ENCODE results near the gene ATG7.

ATG7 gene

GRCh38 chr3:11238880-11239279, 33.3 kb upstream of the ATG7 start:
- no peaks in the 10 kb centered on the region for H3K4me1 ChIP-seq (ENCODE audit: control insufficient read depth in 2 of 2, insufficient read depth in 2 of 2, low read length in 2 of 2)
- no peak overlapping the region for H3K27ac ChIP-seq (ENCODE audit: low read depth in 2 of 2, low read length in 2 of 2)
- H3K9ac ChIP-seq (ENCODE audit: low read depth in 1 of 2, low read length in 2 of 2): no peak overlapping the region
- no peak overlapping the region for H3K4me3 ChIP-seq (ENCODE audit: low read length in 2 of 2)
- no peaks in the 10 kb centered on the region for H3K27me3 ChIP-seq (ENCODE audit: control insufficient read depth in 2 of 2, insufficient read depth in 2 of 2, low read length in 2 of 2)
- no peaks in the 10 kb centered on the region for H3K9me3 ChIP-seq (ENCODE audit: control insufficient read depth in 2 of 2, low read length in 2 of 2)
- H3K36me3 ChIP-seq (ENCODE audit: control insufficient read depth in 2 of 2, insufficient read depth in 2 of 2, low read length in 2 of 2): peaks cover 0 to 2% of the 10 kb centered on the region in 2 donors

- H3K4me3 ChIP-seq (ENCODE audit: low read length in 2 of 2): no peak overlapping the region
- H3K36me3 ChIP-seq (ENCODE audit: control insufficient read depth in 2 of 2, insufficient read depth in 2 of 2, low read length in 2 of 2): peaks cover 0 to 2% of the 10 kb centered on the region in 2 donors
- no peak overlapping the region for H3K27ac ChIP-seq (ENCODE audit: low read depth in 2 of 2, low read length in 2 of 2)
- H3K27me3 ChIP-seq (ENCODE audit: control insufficient read depth in 2 of 2, insufficient read depth in 2 of 2, low read length in 2 of 2): no peaks in the 10 kb centered on the region
- no peaks in the 10 kb centered on the region for H3K4me1 ChIP-seq (ENCODE audit: control insufficient read depth in 2 of 2, insufficient read depth in 2 of 2, low read length in 2 of 2)
- H3K9ac ChIP-seq (ENCODE audit: low read depth in 1 of 2, low read length in 2 of 2): no peak overlapping the region
- H3K9me3 ChIP-seq (ENCODE audit: control insufficient read depth in 2 of 2, low read length in 2 of 2): no peaks in the 10 kb centered on the region
Observed at GRCh38 chr3:11239796-11240195, 32.4 kb upstream of the ATG7 start.

- Histone ChIP-seq H3K9me3 (ENCODE audit: control insufficient read depth in 2 of 2, low read length in 2 of 2) (no peaks in the 10 kb centered on the region), H3K4me3 (ENCODE audit: low read length in 2 of 2) (no peak overlapping the region), H3K9ac (ENCODE audit: low read depth in 1 of 2, low read length in 2 of 2) (no peak overlapping the region), H3K27me3 (ENCODE audit: control insufficient read depth in 2 of 2, insufficient read depth in 2 of 2, low read length in 2 of 2) (no peaks in the 10 kb centered on the region), H3K36me3 (ENCODE audit: control insufficient read depth in 2 of 2, insufficient read depth in 2 of 2, low read length in 2 of 2) (peaks cover 0 to under 1% of the 10 kb centered on the region in 2 donors), H3K27ac (ENCODE audit: low read depth in 2 of 2, low read length in 2 of 2) (no peak overlapping the region), H3K4me1 (ENCODE audit: control insufficient read depth in 2 of 2, insufficient read depth in 2 of 2, low read length in 2 of 2) (no peaks in the 10 kb centered on the region)
Observed at GRCh38 chr3:11240496-11240895, 31.7 kb upstream of the ATG7 start.

GRCh38 chr3:11244121-11244677, 28.0 kb upstream of the ATG7 start:
- Histone ChIP-seq H3K9me3 (ENCODE audit: control insufficient read depth in 2 of 2, low read length in 2 of 2) (no peaks in the 10 kb centered on the region), H3K4me1 (ENCODE audit: control insufficient read depth in 2 of 2, insufficient read depth in 2 of 2, low read length in 2 of 2) (no peaks in the 10 kb centered on the region), H3K9ac (ENCODE audit: low read depth in 1 of 2, low read length in 2 of 2) (no peak overlapping the region), H3K27ac (ENCODE audit: low read depth in 2 of 2, low read length in 2 of 2) (no peak overlapping the region), H3K27me3 (ENCODE audit: control insufficient read depth in 2 of 2, insufficient read depth in 2 of 2, low read length in 2 of 2) (no peaks in the 10 kb centered on the region), H3K4me3 (ENCODE audit: low read length in 2 of 2) (no peak overlapping the region), H3K36me3 (ENCODE audit: control insufficient read depth in 2 of 2, insufficient read depth in 2 of 2, low read length in 2 of 2) (no peaks in the 10 kb centered on the region)

GRCh38 chr3:11245276-11245675, 26.9 kb upstream of the ATG7 start:
- Histone ChIP-seq H3K9me3 (ENCODE audit: control insufficient read depth in 2 of 2, low read length in 2 of 2) (no peaks in the 10 kb centered on the region), H3K27ac (ENCODE audit: low read depth in 2 of 2, low read length in 2 of 2) (no peak overlapping the region), H3K4me1 (ENCODE audit: control insufficient read depth in 2 of 2, insufficient read depth in 2 of 2, low read length in 2 of 2) (no peaks in the 10 kb centered on the region), H3K36me3 (ENCODE audit: control insufficient read depth in 2 of 2, insufficient read depth in 2 of 2, low read length in 2 of 2) (no peaks in the 10 kb centered on the region), H3K4me3 (ENCODE audit: low read length in 2 of 2) (no peak overlapping the region), H3K27me3 (ENCODE audit: control insufficient read depth in 2 of 2, insufficient read depth in 2 of 2, low read length in 2 of 2) (no peaks in the 10 kb centered on the region), H3K9ac (ENCODE audit: low read depth in 1 of 2, low read length in 2 of 2) (no peak overlapping the region)

- Histone ChIP-seq H3K27me3 (ENCODE audit: control insufficient read depth in 2 of 2, insufficient read depth in 2 of 2, low read length in 2 of 2) (no peaks in the 10 kb centered on the region), H3K9me3 (ENCODE audit: control insufficient read depth in 2 of 2, low read length in 2 of 2) (no peaks in the 10 kb centered on the region), H3K36me3 (ENCODE audit: control insufficient read depth in 2 of 2, insufficient read depth in 2 of 2, low read length in 2 of 2) (no peaks in the 10 kb centered on the region), H3K4me3 (ENCODE audit: low read length in 2 of 2) (no peak overlapping the region), H3K27ac (ENCODE audit: low read depth in 2 of 2, low read length in 2 of 2) (no peak overlapping the region), H3K9ac (ENCODE audit: low read depth in 1 of 2, low read length in 2 of 2) (no peak overlapping the region), H3K4me1 (ENCODE audit: control insufficient read depth in 2 of 2, insufficient read depth in 2 of 2, low read length in 2 of 2) (peaks cover 2 to 6% of the 10 kb centered on the region in 2 donors)
Observed at GRCh38 chr3:11245827-11246662, 26.2 kb upstream of the ATG7 start.

- no peaks in the 10 kb centered on the region for H3K36me3 ChIP-seq (ENCODE audit: control insufficient read depth in 2 of 2, insufficient read depth in 2 of 2, low read length in 2 of 2)
- no peak overlapping the region for H3K4me3 ChIP-seq (ENCODE audit: low read length in 2 of 2)
- H3K27me3 ChIP-seq (ENCODE audit: control insufficient read depth in 2 of 2, insufficient read depth in 2 of 2, low read length in 2 of 2): no peaks in the 10 kb centered on the region
- H3K27ac ChIP-seq (ENCODE audit: low read depth in 2 of 2, low read length in 2 of 2): no peak overlapping the region
- H3K9ac ChIP-seq (ENCODE audit: low read depth in 1 of 2, low read length in 2 of 2): no peak overlapping the region
- H3K9me3 ChIP-seq (ENCODE audit: control insufficient read depth in 2 of 2, low read length in 2 of 2): no peaks in the 10 kb centered on the region
- H3K4me1 ChIP-seq (ENCODE audit: control insufficient read depth in 2 of 2, insufficient read depth in 2 of 2, low read length in 2 of 2): peaks cover 4 to 11% of the 10 kb centered on the region in 2 donors
Observed at GRCh38 chr3:11246663-11246970, 25.6 kb upstream of the ATG7 start.

- no peaks in the 10 kb centered on the region for H3K9me3 ChIP-seq (ENCODE audit: control insufficient read depth in 2 of 2, low read length in 2 of 2)
- peak overlapping the region in 1 of 2 donors; percentile 11 for H3K27ac ChIP-seq (ENCODE audit: low read depth in 2 of 2, low read length in 2 of 2)
- no peak overlapping the region for H3K4me3 ChIP-seq (ENCODE audit: low read length in 2 of 2)
- H3K27me3 ChIP-seq (ENCODE audit: control insufficient read depth in 2 of 2, insufficient read depth in 2 of 2, low read length in 2 of 2): no peaks in the 10 kb centered on the region
- H3K9ac ChIP-seq (ENCODE audit: low read depth in 1 of 2, low read length in 2 of 2): no peak overlapping the region
- H3K36me3 ChIP-seq (ENCODE audit: control insufficient read depth in 2 of 2, insufficient read depth in 2 of 2, low read length in 2 of 2): no peaks in the 10 kb centered on the region
- peaks cover 5 to 19% of the 10 kb centered on the region in 2 donors for H3K4me1 ChIP-seq (ENCODE audit: control insufficient read depth in 2 of 2, insufficient read depth in 2 of 2, low read length in 2 of 2)
Observed at GRCh38 chr3:11247362-11247761, 24.8 kb upstream of the ATG7 start.

GRCh38 chr3:11248596-11248995, 23.6 kb upstream of the ATG7 start:
- Histone ChIP-seq H3K4me3 (ENCODE audit: low read length in 2 of 2) (no peak overlapping the region), H3K9me3 (ENCODE audit: control insufficient read depth in 2 of 2, low read length in 2 of 2) (no peaks in the 10 kb centered on the region), H3K36me3 (ENCODE audit: control insufficient read depth in 2 of 2, insufficient read depth in 2 of 2, low read length in 2 of 2) (no peaks in the 10 kb centered on the region), H3K4me1 (ENCODE audit: control insufficient read depth in 2 of 2, insufficient read depth in 2 of 2, low read length in 2 of 2) (peaks cover 5 to 19% of the 10 kb centered on the region in 2 donors), H3K27me3 (ENCODE audit: control insufficient read depth in 2 of 2, insufficient read depth in 2 of 2, low read length in 2 of 2) (no peaks in the 10 kb centered on the region), H3K27ac (ENCODE audit: low read depth in 2 of 2, low read length in 2 of 2) (no peak overlapping the region), H3K9ac (ENCODE audit: low read depth in 1 of 2, low read length in 2 of 2) (no peak overlapping the region)

- Histone ChIP-seq H3K27me3 (ENCODE audit: control insufficient read depth in 2 of 2, insufficient read depth in 2 of 2, low read length in 2 of 2) (no peaks in the 10 kb centered on the region), H3K36me3 (ENCODE audit: control insufficient read depth in 2 of 2, insufficient read depth in 2 of 2, low read length in 2 of 2) (peaks cover 0 to 7% of the 10 kb centered on the region in 2 donors), H3K4me1 (ENCODE audit: control insufficient read depth in 2 of 2, insufficient read depth in 2 of 2, low read length in 2 of 2) (peaks cover 5 to 19% of the 10 kb centered on the region in 2 donors), H3K9me3 (ENCODE audit: control insufficient read depth in 2 of 2, low read length in 2 of 2) (no peaks in the 10 kb centered on the region), H3K4me3 (ENCODE audit: low read length in 2 of 2) (no peak overlapping the region), H3K27ac (ENCODE audit: low read depth in 2 of 2, low read length in 2 of 2) (peak overlapping the region; percentile 52 to 72), H3K9ac (ENCODE audit: low read depth in 1 of 2, low read length in 2 of 2) (no peak overlapping the region)
Observed at GRCh38 chr3:11250902-11251806, 21.0 kb upstream of the ATG7 start.

Data from mucosa of rectum (tissue), 2 donors.